ENCODE data around the gene CAPS.

GRCh38 chr19:5958074-5958850, 44.2 kb downstream of the CAPS start:
- TF ChIP-seq, protein P1, sequence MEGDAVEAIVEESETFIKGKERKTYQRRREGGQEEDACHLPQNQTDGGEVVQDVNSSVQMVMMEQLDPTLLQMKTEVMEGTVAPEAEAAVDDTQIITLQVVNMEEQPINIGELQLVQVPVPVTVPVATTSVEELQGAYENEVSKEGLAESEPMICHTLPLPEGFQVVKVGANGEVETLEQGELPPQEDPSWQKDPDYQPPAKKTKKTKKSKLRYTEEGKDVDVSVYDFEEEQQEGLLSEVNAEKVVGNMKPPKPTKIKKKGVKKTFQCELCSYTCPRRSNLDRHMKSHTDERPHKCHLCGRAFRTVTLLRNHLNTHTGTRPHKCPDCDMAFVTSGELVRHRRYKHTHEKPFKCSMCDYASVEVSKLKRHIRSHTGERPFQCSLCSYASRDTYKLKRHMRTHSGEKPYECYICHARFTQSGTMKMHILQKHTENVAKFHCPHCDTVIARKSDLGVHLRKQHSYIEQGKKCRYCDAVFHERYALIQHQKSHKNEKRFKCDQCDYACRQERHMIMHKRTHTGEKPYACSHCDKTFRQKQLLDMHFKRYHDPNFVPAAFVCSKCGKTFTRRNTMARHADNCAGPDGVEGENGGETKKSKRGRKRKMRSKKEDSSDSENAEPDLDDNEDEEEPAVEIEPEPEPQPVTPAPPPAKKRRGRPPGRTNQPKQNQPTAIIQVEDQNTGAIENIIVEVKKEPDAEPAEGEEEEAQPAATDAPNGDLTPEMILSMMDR (conservative IDR thresholded peaks at IDR 0.05; ENCODE audit: low read depth, low read length): no peak
- no peak for TF ChIP-seq EZH2 (IDR thresholded peaks at IDR 0.05; ENCODE audit: borderline replicate concordance, low read depth, low read length, poor library complexity, severe bottlenecking)
